ENCODE data around the gene SIN3A.

- TF ChIP-seq EZH2 (IDR thresholded peaks at IDR 0.05; ENCODE audit: borderline replicate concordance, insufficient read depth, low read depth, low read length, poor library complexity, severe bottlenecking) = no peak
- TF ChIP-seq CTCF (IDR thresholded peaks at IDR 0.05) = no peak
Observed at GRCh38 chr15:75327491-75327890, 124.0 kb downstream of the SIN3A start.
